ENCODE measurements around the gene MAGEB2.
"Not testable (repeated sequence)": the region's sequence is repeated elsewhere in the genome, so short reads cannot be mapped to it uniquely, and the experiment has no call there.

Gene MAGEB2, protein sequence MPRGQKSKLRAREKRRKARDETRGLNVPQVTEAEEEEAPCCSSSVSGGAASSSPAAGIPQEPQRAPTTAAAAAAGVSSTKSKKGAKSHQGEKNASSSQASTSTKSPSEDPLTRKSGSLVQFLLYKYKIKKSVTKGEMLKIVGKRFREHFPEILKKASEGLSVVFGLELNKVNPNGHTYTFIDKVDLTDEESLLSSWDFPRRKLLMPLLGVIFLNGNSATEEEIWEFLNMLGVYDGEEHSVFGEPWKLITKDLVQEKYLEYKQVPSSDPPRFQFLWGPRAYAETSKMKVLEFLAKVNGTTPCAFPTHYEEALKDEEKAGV

GRCh38 chrX:30215357-30215843 lies at the start of gene MAGEB2:
Gene MAGEB2, plus strand, starts transcription at chrX:30215563. Its CDS starts 3,018 bp downstream, at chrX:30218581.
- no peak for DNase-seq

DNA sequence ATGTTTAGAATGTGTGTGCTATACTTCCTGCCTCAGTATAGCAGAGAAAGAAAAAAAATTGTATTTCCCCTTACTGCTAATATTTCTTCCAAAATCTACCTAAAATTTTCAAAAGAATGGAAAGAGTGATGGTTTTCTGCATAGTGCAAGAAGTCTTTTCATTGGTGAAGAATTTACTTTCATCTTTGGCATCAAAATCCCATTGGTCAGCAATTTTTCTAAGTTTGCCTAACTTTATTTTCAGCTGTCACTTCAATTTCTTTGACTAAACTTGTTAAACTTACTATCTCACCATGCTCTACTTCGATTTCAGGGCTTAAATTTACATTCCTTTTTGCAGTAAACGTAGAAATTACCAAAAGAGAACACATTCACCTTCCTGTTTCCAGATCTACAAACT lies 44.5 kb upstream of the MAGEB2 start:
- no peak for DNase-seq

- DNase-seq: no peak
These were observed 34.0 kb upstream of the MAGEB2 start for GRCh38 chrX:30181353-30181752.

DNA sequence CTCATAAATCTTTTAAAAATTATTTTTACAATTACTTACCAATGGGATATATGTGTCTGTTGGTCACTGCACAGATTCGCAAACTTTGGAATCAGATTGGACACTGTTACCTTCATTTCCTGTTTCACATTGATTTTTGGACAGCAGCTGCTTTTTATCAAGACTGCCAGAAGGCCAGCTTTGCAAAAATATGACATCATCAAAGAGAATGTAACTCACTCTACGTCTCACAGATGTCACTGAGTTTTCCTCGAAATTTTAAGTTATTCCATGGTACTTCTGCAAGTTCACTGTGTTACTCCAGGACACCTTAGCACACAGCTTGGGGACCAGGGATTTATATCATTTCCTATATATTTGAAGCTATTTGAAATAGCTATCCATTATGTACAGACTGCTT lies 31.8 kb upstream of the MAGEB2 start:
- DNase-seq: no peak

DNA sequence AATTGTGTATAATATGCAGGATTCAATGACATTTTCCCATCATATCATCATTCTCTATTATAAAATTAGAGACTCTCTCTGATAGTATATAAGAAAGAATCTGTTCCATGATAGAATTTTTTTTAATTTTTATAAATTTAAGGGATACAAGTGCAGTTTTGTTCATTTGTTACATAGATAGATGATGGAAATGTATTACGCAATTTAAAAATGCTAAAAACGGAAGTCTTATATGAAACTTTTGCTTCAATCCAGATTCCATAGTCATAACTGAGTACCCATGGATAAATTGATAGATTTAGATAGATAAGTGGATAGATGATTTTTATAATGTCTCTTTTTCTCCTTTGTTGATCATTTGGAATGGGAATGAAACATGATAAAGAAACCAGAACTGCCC lies 24.9 kb upstream of the MAGEB2 start:
- DNase-seq: no peak

DNA sequence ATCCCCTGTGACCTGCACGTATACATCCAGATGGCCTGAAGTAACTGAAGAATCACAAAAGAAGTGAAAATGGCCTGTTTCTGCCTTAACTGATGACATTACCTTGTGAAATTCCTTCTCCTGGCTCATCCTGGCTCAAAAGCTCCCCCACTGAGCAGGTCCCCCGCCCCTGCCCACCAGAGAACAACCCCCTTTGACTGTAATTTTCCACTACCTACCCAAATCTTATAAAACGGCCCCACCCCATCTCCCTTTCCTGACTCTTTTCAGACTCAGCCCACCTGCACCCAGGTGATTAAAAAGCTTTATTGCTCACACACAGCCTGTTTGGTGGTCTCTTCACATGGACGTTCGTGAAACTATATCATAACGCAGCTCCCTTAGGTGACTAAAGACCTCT lies 21.5 kb upstream of the MAGEB2 start:
- DNase-seq: not testable (repeated sequence)

DNA sequence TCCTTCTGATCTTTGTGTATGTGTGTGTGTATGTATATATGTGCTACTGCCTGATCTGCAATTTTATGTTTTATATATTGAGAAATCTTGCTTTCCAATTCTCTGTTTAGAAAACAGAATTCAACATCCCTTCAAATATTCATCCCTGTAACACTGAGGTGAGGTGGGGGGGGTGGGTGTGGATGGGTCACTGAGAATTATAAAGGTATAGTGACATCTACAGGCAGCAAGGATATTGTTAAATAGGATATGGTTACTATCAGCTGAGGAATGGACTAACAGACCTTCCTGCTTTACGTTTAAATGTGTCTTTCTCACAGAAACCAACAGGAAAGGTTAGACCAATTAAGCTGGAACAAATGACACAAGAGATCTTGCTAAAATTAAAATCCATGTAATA lies 19.0 kb upstream of the MAGEB2 start:
- peak; percentile 0 for DNase-seq

GRCh38 chrX:30212172-30212571 lies 3.2 kb upstream of the MAGEB2 start:
- no peak for DNase-seq

- DNase-seq: no peak
These were observed 2.1 kb downstream of the MAGEB2 start for GRCh38 chrX:30217465-30217864.

DNA sequence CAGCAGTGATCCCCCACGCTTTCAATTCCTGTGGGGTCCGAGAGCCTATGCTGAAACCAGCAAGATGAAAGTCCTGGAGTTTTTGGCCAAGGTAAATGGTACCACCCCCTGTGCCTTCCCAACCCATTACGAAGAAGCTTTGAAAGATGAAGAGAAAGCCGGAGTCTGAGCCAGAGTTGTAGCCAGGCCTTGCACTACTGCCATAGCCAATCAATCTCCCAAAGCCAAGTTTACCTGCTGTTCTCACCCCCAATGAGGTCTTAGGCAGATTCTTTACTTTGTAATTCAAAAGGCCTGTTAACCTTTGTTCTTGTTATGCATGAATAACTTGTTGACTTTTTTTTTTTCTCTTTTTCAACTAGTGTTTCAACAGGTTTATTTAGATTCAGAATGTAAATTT lies 4.0 kb downstream of the MAGEB2 start:
- no peak for DNase-seq

GRCh38 chrX:30220661-30221060 lies 5.3 kb downstream of the MAGEB2 start:
- no peak for DNase-seq

- no peak for DNase-seq
These were observed 9.2 kb downstream of the MAGEB2 start for GRCh38 chrX:30224536-30224935.

GRCh38 chrX:30228526-30228925 lies 13.2 kb downstream of the MAGEB2 start:
- no peak for DNase-seq

DNA sequence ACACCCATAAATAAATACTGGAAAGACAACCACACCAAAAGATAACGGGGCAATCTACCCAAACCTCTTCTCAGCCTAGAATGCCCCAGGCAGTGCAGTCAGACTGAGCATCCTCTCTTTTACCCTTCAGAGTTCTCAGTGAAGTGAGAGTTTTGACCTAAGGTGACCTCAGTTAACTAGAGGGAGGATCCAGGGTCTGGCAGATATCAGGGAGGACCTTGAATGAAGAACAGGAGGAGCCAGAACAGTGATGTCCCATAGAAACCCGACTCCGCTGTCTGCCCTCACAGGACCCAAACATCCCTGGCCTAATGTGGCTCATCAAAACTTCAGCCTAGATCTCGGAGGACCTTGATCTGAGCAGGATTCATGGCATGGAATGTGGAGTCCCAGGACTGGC lies 15.0 kb downstream of the MAGEB2 start, which contains the start of gene MAGEB3:
MAGEB3 (plus strand) TSS at position 263 of the 400 bp plus-strand sequence. CDS start 5,268 bp downstream, outside the sequence.
- DNase-seq: no peak

- DNase-seq: no peak
These were observed 26.5 kb downstream of the MAGEB2 start, which contains the start of gene MAGEB4 for GRCh38 chrX:30241724-30242415. Gene MAGEB4, plus strand, starts transcription at chrX:30242000. Its CDS starts 136 bp downstream, at chrX:30242136.

DNA sequence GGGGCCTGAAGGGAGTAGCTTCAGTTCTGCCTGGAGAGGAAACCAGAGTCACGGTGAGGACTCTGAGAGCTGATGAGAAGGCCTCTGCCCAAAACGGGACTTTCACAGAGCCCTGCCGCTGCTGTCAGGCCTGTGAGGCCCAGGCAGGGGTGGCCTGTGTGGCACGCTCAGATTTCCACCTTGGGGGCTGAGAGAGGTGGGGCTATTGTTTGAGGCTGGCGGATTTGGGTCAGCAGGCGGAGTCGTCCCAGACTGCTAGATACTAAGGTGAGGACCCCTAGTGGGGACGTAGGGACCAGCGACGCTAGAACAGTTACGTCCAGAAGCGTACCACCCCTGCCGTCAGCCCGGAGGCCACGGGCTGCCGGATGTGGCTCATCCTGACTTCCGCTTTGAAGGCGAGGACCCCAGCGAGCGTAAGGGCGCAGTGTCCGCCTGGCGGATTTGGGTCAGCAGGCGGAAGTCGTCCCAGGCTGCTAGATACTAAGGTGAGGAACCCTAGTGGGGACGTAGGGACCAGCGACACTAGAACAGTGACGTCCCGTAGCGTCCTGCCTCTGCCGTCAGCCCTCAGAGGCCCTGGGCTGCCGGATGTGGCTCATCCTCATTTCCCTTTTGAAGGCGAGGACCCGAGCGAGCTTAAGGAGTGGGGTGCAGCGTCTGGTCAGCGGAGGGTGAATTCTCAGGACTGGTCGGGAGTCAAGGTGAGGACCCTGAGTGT lies 31.6 kb downstream of the MAGEB2 start, which contains the start of gene MAGEB1:
MAGEB1 (plus strand) TSS at position 378 of the 721 bp plus-strand sequence. CDS start 3,348 bp downstream, outside the sequence.
- DNase-seq: no peak

DNA sequence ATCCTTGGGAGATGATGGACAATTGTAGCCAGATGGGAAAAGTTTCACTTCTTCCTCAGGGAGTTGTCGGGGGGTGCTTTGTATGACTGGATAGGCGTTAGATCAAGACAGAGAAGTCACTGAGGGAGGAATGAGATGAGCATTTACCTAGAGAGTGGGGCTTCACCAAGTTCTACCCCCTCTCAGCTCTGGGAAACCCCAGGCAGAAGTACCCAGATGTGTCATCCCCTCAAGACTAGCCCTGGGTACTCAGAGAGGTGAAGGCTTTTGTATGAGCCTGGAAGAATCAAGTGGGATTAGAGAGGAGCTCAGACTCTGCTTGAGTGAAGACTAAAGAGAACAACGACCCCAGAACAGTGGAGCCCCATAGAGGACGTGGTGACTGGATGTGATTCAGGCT lies 33.5 kb downstream of the MAGEB2 start:
- no peak for DNase-seq

DNA sequence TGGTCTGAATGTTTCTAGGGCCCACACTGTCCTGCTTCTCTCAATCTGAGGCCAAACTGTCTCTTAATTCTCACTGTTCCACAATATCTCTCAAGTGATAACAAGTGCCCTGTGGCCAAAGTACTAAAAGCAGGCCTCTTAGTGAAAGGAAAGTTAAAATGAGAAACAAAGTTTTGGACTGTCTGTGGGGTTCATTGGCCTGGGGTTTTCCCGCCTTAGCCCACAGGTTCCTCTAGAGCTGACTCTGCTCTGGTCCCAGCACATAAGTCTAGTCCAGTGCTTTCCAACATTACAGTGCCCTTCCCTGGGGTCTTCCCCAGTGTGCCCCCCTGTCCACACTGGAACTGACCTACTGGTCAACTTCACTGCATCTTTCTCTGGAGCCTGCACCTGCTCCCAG lies 37.9 kb downstream of the MAGEB2 start:
- DNase-seq: no peak

GRCh38 chrX:30259927-30260326 lies 44.6 kb downstream of the MAGEB2 start:
- DNase-seq: no peak

DNA sequence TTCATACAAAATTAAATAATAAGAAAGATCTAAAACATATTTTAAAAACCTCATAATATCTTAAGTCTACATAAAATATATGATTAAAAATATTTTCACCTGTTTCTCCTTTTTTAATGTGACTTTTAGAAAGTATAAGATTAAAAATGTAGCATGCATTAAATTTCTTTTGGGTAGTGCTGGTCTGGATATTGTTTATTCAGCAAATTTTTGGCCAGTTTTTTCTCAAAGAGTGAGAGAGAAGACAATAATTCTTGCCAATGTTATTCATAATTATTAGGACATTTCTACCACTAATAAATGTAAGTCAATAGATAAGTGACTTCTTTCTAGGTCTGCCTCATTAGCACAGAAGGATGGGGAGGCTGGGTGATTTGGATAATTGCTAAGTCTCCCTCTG lies 45.6 kb downstream of the MAGEB2 start:
- DNase-seq: no peak

DNA sequence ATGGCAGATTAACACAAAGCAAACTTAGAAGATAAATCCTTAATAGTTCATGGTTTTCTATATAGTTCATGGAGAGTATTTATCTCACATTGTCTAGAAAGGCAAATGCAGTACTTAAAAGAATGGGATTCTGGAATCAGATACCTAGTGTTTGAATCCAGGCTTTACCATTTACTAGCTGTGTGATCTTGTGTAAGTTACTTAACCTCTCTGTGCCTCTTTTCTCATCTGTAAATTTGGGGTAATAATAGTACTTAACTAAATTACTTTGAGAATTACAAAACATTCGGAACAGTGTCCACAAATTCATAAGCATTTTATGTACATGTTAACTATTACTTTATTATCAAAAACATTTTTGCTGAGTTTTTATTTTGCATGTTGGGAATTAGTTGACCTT lies 47.4 kb downstream of the MAGEB2 start:
- no peak for DNase-seq

All from kidney glomerular epithelial cell (primary cell).